ENCODE results near the gene ESRP2.

Gene ESRP2

GRCh38 chr16:68223072-68223471, 12.9 kb downstream of the ESRP2 start:
- TF ChIP-seq, protein P1, sequence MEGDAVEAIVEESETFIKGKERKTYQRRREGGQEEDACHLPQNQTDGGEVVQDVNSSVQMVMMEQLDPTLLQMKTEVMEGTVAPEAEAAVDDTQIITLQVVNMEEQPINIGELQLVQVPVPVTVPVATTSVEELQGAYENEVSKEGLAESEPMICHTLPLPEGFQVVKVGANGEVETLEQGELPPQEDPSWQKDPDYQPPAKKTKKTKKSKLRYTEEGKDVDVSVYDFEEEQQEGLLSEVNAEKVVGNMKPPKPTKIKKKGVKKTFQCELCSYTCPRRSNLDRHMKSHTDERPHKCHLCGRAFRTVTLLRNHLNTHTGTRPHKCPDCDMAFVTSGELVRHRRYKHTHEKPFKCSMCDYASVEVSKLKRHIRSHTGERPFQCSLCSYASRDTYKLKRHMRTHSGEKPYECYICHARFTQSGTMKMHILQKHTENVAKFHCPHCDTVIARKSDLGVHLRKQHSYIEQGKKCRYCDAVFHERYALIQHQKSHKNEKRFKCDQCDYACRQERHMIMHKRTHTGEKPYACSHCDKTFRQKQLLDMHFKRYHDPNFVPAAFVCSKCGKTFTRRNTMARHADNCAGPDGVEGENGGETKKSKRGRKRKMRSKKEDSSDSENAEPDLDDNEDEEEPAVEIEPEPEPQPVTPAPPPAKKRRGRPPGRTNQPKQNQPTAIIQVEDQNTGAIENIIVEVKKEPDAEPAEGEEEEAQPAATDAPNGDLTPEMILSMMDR (IDR thresholded peaks at IDR 0.05; ENCODE audit: low read depth, low read length, missing control alignments): no peak
- no peak overlapping the region for H3K4me3 ChIP-seq (replicated peaks; ENCODE audit: low read depth, low read length)
- DNase-seq (ENCODE audit: extremely low read depth, low read depth): no peak

GRCh38 chr16:68219725-68220351, 16.1 kb downstream of the ESRP2 start:
- no peak for DNase-seq (ENCODE audit: extremely low read depth, low read depth)
- TF ChIP-seq, protein P1 (IDR thresholded peaks at IDR 0.05; ENCODE audit: low read depth, low read length, missing control alignments): no peak
- no peak overlapping the region for H3K4me3 ChIP-seq (replicated peaks; ENCODE audit: low read depth, low read length)

DNA sequence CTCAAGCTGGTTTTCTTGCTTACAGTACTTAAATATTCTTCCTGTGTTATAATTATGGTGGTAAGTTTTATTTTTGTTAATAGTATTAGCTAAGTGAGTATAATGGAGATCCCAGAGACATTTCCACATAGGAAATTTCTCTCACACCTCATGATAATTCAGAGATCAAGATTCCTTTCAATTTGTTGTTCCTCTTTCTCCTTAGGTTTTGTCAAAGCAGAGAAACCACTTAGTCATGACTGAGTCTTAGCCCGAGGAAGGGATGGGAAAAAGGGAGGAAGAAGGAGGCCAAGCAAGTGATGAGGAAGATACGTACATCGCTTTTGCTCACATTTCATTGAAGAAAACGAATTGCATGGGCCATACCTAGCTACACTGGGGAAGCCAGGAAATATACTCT, 18.4 kb downstream of the ESRP2 start:
- DNase-seq (ENCODE audit: extremely low read depth, low read depth): no peak
- no peak overlapping the region for H3K4me3 ChIP-seq (replicated peaks; ENCODE audit: low read depth, low read length)
- TF ChIP-seq, protein P1 (IDR thresholded peaks at IDR 0.05; ENCODE audit: low read depth, low read length, missing control alignments): no peak

DNA sequence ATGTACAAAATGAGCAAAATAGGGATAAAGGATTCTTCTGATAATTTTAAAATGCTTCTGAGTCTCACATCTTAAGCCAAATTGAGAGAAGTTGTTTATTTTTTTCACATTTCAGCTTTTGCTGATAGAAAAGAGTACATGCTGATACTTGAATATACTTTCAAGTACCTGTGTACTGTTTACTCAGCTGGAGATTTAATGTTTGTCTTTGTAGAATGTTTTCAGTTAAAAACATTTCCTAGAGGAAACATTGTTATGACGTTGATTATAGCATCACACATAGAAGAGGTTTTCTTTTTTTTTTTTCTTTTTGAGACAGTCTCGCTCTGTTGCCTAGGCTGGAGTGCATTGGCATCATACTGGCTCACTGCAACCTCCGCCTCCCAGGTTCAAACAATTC, 19.7 kb downstream of the ESRP2 start:
- TF ChIP-seq, protein P1 (IDR thresholded peaks at IDR 0.05; ENCODE audit: low read depth, low read length, missing control alignments): no peak
- no peak for DNase-seq (ENCODE audit: extremely low read depth, low read depth)
- no peak overlapping the region for H3K4me3 ChIP-seq (replicated peaks; ENCODE audit: low read depth, low read length)

- TF ChIP-seq, protein P1 (IDR thresholded peaks at IDR 0.05; ENCODE audit: low read depth, low read length, missing control alignments): no peak
- H3K4me3 ChIP-seq (replicated peaks; ENCODE audit: low read depth, low read length): no peak overlapping the region
- no peak for DNase-seq (ENCODE audit: extremely low read depth, low read depth)
Observed at GRCh38 chr16:68215302-68215701, 20.6 kb downstream of the ESRP2 start.

DNA sequence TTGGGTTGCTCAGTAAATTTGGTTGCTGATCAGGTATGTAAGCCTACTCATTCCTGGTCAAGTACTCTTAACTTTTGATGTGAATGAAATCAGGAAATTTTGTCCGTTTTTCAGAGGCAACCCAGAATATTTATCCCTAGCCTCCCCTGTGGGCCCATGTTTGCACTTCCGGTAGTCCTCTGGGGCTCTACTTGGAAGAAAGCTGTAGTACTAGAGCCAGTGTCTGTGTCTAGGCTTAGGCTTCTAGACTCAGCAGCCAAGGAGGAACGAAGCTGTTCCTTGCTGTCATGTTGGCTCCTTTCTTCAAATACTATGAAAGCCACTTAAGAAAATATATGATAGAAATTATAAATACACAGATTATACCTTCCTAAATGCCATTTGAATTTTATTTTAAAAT, 21.2 kb downstream of the ESRP2 start:
- no peak overlapping the region for H3K4me3 ChIP-seq (replicated peaks; ENCODE audit: low read depth, low read length)
- TF ChIP-seq, protein P1 (IDR thresholded peaks at IDR 0.05; ENCODE audit: low read depth, low read length, missing control alignments): no peak
- DNase-seq (ENCODE audit: extremely low read depth, low read depth): no peak

DNA sequence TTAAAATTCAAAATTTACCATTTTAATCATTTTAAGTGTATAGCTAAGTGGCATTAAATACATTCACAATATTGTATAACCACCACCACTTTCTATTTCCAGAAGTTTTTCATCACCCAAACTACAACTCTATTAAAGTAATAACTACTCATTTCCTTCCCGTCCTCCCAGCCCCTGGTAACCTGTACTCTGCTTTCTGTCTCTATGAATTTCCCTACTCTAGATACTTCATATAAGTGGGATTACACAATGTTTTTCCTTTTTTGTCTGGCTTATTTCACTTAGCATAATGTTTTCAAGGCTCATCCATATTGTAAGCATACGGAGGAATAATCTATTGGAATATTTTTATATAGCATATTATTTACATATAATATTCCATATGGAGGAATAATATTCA, 29.7 kb downstream of the ESRP2 start:
- TF ChIP-seq, protein P1 (IDR thresholded peaks at IDR 0.05; ENCODE audit: low read depth, low read length, missing control alignments): no peak
- no peak overlapping the region for H3K4me3 ChIP-seq (replicated peaks; ENCODE audit: low read depth, low read length)
- no peak for DNase-seq (ENCODE audit: extremely low read depth, low read depth)

Data from HFF-Myc (cell line).